GM19467 (cell line): ENCODE measurements around the gene DCST2.

Source experiments
- ATAC-seq: cut with Tn5 transposase; IDR thresholded peaks from one replicate; pipeline ENCODE4 v1.9.1; 2021; ENCODE audit warnings: mild to moderate bottlenecking, moderate library complexity; ENCODE audit not compliant: unreplicated experiment

The DCST2 gene

GRCh38 chr1:155033524-155033923, at the start of gene DCST2, which contains the start of gene DCST1:
DCST2 (minus strand) TSS chr1:155033781; CDS start chr1:155033701, 80 bp downstream.
DCST1 (plus strand) TSS chr1:155033824; CDS start chr1:155034037, 213 bp downstream.
- no peak for ATAC-seq

GRCh38 chr1:155083052-155083541, 49.5 kb upstream of the DCST2 start:
- ATAC-seq, result no peak

- no peak for ATAC-seq
These were observed 48.9 kb upstream of the DCST2 start for GRCh38 chr1:155082301-155083051.

GRCh38 chr1:155081472-155082300, 48.1 kb upstream of the DCST2 start:
- ATAC-seq, result no peak

- no peak for ATAC-seq
These were observed 47.0 kb upstream of the DCST2 start for GRCh38 chr1:155080312-155081228.

- ATAC-seq, result no peak
These were observed 46.1 kb upstream of the DCST2 start for GRCh38 chr1:155079487-155080311.

GRCh38 chr1:155079210-155079486, 45.6 kb upstream of the DCST2 start:
- no peak for ATAC-seq

- ATAC-seq, result no peak
These were observed 45.1 kb upstream of the DCST2 start, which contains the start of gene EFNA3 for GRCh38 chr1:155078469-155079209. EFNA3 (plus strand) TSS chr1:155078837; CDS start chr1:155078942, 105 bp downstream.

- no peak for ATAC-seq
These were observed 44.3 kb upstream of the DCST2 start for GRCh38 chr1:155077758-155078445.

GRCh38 chr1:155077346-155077745, 43.8 kb upstream of the DCST2 start:
- no peak for ATAC-seq

- no peak for ATAC-seq
These were observed 42.8 kb upstream of the DCST2 start for GRCh38 chr1:155076371-155076770.

GRCh38 chr1:155075535-155075934, 42.0 kb upstream of the DCST2 start:
- ATAC-seq, result no peak

GRCh38 chr1:155073377-155074242, 40.0 kb upstream of the DCST2 start:
- no peak for ATAC-seq

- no peak for ATAC-seq
These were observed 39.1 kb upstream of the DCST2 start for GRCh38 chr1:155072531-155073289.

GRCh38 chr1:155071701-155072100, 38.1 kb upstream of the DCST2 start:
- ATAC-seq, result no peak

GRCh38 chr1:155070721-155071569, 37.4 kb upstream of the DCST2 start:
- no peak for ATAC-seq
